Heart right ventricle (tissue), 16 donors: ENCODE data around the gene NAP1L5. TPM values are rescaled to one million over a fixed set of nuclear protein-coding genes. Genes with fewer than 3 reads are reported as not detected.

Source experiments
- ATAC-seq, 8 donors: fragments of 200-7000 bp; cut with Tn5 transposase; one replicate each; pipeline ENCODE4 v1.9.1; 2020; ENCODE audit warnings: mild to moderate bottlenecking in 8 of 8, moderate library complexity in 8 of 8, moderate number of reproducible peaks in 1 of 8
- DNase-seq, 2 donors: peaks; one replicate each; pipeline ENCODE4 v3.0.0-alpha.2; 2020
- H3K27ac ChIP-seq, 10 donors: fragments of 200-600 bp; sonication (generic) in 2 of 10; one replicate each; pipeline versions ENCODE4 v1.5.0 to v1.8.0; 2020 to 2022; ENCODE audit warnings: mild to moderate bottlenecking in 3 of 10
- H3K27me3 ChIP-seq, 7 donors: fragments of 200-600 bp; one replicate each; pipeline ENCODE4 v1.8.0; 2021 to 2022; ENCODE audit warnings: mild to moderate bottlenecking in 2 of 7
- H3K36me3 ChIP-seq, 9 donors: fragments of 200-600 bp; sonication (generic) in 1 of 9; one replicate each; pipeline versions ENCODE4 v1.5.0 to v1.8.0; 2020 to 2022; ENCODE audit warnings: mild to moderate bottlenecking in 2 of 9
- H3K4me1 ChIP-seq, 9 donors: fragments of 200-600 bp; sonication (generic) in 1 of 9; one replicate each; pipeline versions ENCODE4 v1.5.0 to v1.8.0; 2020 to 2022; ENCODE audit warnings: mild to moderate bottlenecking in 4 of 9
- H3K4me3 ChIP-seq, 10 donors: fragments of 200-600 bp; sonication (generic) in 2 of 10; one replicate each; pipeline versions ENCODE4 v1.5.0 to v1.8.0; 2020 to 2022; ENCODE audit warnings: mild to moderate bottlenecking in 7 of 10, moderate library complexity in 2 of 10
- H3K9me3 ChIP-seq, 11 donors: fragments of 200-600 bp in 10 of 11; sonication (generic) in 2 of 11; one replicate each; pipeline versions ENCODE4 v1.5.0 to v1.8.0; 2013 to 2022; ENCODE audit warnings: mild to moderate bottlenecking in 2 of 11, control low read depth in 1 of 11, moderate library complexity in 1 of 11
- WGBS, 2 donors: extraction: QIAGEN DNeasy Blood & Tissue Kit; methylation state at CpG; one replicate each; pipeline ENCODE4 v1.1.7; 2013; ENCODE audit warnings: inconsistent platforms in 1 of 2; 5-methylcytosine and 5-hydroxymethylcytosine counted together
- intact Hi-C, 10 donors: fragments of 100-400 bp; cut with DNase I; formaldehyde crosslinking; loops; one replicate each; pipeline versions ENCODE4 v1.11.1 to v1.14.2; 2022
- polyA plus RNA-seq, 2 donors: library from polyadenylated mRNA; stranded (reverse); fragments of 200-250 nt; gene quantifications; one replicate each; pipeline ENCODE4 v1.2.3, GENCODE V29; 2013
- total RNA-seq, 10 donors: library from RNA; stranded (reverse); fragmentation: NEBNext Ultra II Directional in 3 of 10; extraction: Animal tissue kit (Norgen Biotek cat#: 25700) in 3 of 10; gene quantifications; one replicate each; pipeline versions ENCODE4 v1.2.1 to v1.2.4, GENCODE V29; 2021 to 2023
- TF ChIP-seq, protein P1 (sequence below), 9 donors: fragments of 200-600 bp; sonication (generic) in 2 of 9; IDR thresholded peaks; one replicate each; pipeline versions ENCODE4 v1.5.0 to v1.8.0; 2021 to 2022; ENCODE audit warnings: antibody characterized with exemption in 9 of 9, mild to moderate bottlenecking in 5 of 9, moderate library complexity in 1 of 9
- donor health status: Arrhythmogenic right ventricular cardiomyopathy.
- donor health status: ischemic (EF 13 %, LVEDD 7.1; RV severe dilation, severe dysfunction).
- donor health status: healthy with polysubstance abuse.
- donor health status: DM: no; HTN: yes; CAD: no.
- donor health status: DM: no; HTN: no; CAD: no.
- donor health status: ischemic (EF 25% LVEDD 6.9; RV normal size, moderate dysfunction).
- donor health status: ischemic (EF 25% LVEDD 5.7; RV mildly dilated, moderate dysfunction).
- donor health status: healthy.
- donor health status: DM: yes; HTN: yes; CAD: no.
- donor health status: Ischemic cardiomyopathy.
- donor health status: ischemic (EF 35%, LVEDD 5.7; RV mildly dilated, moderate dysfunction).
- donor health status: nonischemic (EF 11% LVEDD 7.7; RV severe dilation, severe dysfunction).
- donor health status: DM: yes; HTN: yes; CAD: no.
- donor health status: PGD.
- donor health status: ischemic (EF 29% LVEDD 5.4; RV normal size, mild dysfunction).
- donor health status: nonischemic (EF 23%, LVEDD 6.1; RV moderate dilation, normal function).

NAP1L5 gene
- total and polyA plus RNA-seq, 12 donors, result 2.6 to 7.9 (median 6.1) TPM

DNA sequence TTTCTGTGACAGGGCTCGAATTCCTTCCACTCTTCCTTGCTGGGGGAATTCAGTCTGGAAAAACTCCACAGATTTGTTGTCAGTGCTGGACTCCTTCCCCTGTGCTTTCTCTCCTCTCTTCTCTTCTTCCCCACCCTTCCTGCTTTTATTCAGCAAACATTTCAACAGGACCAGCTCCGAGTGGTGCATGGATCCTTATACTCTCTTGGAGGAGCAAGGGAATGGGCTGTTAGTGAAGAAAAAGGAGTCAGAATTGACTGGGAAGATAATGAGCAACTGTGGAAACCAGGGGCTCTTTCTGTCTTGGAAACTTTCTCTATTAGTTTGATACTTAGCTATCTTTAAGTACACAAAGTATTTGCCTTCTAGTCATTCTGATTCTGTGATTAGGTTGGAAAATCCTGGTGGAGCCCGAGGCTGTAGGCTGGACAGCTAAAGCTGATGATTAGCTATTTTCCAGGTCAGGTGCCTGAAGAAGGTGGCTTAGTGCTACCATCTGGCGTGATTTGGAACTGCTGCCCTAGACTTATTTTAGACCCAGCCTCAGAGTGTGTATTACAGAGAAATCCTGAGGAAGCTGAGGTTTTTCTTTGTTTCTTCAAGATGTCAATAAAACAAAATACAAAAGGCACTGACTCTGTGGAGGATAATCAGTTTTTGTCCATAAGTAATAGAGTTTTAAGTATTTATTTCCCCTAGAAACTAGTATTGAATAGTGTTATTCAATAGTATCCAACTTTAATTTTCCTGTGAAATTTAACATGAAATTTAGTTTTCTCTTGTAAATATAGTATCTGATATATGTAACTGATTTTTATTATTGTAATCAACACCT is 38.4 kb downstream of the NAP1L5 start:
- Histone ChIP-seq H3K9me3 (no peaks in the 10 kb centered on the region), H3K27ac (peak overlapping the region in 3 of 10 donors; percentile 28 to 44 (median 28)), H3K4me1 (peaks cover 0 to 12% (median 0%) of the 10 kb centered on the region in 9 donors), H3K36me3 (peaks cover 0 to 97% (median 24%) of the 10 kb centered on the region in 9 donors), H3K27me3 (no peaks in the 10 kb centered on the region), H3K4me3 (no peak overlapping the region)
- peak in 1 of 2 donors; percentile 46 for DNase-seq
- TF ChIP-seq, protein P1, sequence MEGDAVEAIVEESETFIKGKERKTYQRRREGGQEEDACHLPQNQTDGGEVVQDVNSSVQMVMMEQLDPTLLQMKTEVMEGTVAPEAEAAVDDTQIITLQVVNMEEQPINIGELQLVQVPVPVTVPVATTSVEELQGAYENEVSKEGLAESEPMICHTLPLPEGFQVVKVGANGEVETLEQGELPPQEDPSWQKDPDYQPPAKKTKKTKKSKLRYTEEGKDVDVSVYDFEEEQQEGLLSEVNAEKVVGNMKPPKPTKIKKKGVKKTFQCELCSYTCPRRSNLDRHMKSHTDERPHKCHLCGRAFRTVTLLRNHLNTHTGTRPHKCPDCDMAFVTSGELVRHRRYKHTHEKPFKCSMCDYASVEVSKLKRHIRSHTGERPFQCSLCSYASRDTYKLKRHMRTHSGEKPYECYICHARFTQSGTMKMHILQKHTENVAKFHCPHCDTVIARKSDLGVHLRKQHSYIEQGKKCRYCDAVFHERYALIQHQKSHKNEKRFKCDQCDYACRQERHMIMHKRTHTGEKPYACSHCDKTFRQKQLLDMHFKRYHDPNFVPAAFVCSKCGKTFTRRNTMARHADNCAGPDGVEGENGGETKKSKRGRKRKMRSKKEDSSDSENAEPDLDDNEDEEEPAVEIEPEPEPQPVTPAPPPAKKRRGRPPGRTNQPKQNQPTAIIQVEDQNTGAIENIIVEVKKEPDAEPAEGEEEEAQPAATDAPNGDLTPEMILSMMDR (IDR thresholded peaks at IDR 0.05), result peak; percentile 39 to 81 (median 75)
- peak; percentile 87 to 98 (median 96) for ATAC-seq
- 37 to 40% methylated on average over 4 of the region's 4 CpGs for WGBS, 2 donors
- intact Hi-C loops, result loop anchor here in 7 of 10 donors (1.0 to 10.0 kb wide), 4 partner anchors 64 to 120 kb away; partner anchors contain the start of gene HERC3 (in 5 of the 7)

DNA sequence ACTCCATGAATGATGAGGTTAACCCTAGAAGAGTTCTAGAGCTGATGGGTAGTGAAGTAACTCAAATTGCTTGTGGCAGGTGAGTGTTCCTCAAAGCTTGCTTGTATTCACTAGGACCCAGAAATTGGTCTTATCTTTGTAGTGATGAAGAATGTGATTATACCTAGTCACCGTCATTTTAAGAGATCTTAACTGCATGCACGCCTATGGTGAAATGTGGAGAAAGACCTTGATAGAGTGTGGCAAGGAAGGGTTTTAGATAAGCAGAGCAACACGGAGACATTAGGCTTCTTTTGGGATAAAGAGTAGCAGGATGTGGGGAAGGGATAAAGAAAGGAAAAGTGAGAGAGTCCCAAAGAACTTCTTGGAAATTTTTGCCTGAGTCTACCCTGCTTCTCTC is 42.4 kb downstream of the NAP1L5 start:
- TF ChIP-seq, protein P1 (IDR thresholded peaks at IDR 0.05), result no peak
- WGBS, 2 donors, result 77 to 81% methylated on average over 3 of the region's 3 CpGs
- DNase-seq, result no peak
- peaks cover 0 to 83% (median 22%) of the 10 kb centered on the region in 9 donors for H3K36me3 ChIP-seq
- H3K27me3 ChIP-seq, result no peaks in the 10 kb centered on the region
- H3K4me1 ChIP-seq, result peaks cover 0 to 12% (median 1%) of the 10 kb centered on the region in 9 donors
- H3K9me3 ChIP-seq, result no peaks in the 10 kb centered on the region
- intact Hi-C loops, result loop anchor here in 5 of 10 donors (5.0 to 10.0 kb wide), 2 partner anchors 60 to 63 kb away; partner anchors contain the start of gene HERC3 (in 5 of the 5)
- ATAC-seq, result no peak
- no peak overlapping the region for H3K27ac ChIP-seq
- H3K4me3 ChIP-seq, result no peak overlapping the region

- H3K27me3 ChIP-seq, result no peaks in the 10 kb centered on the region
- intact Hi-C loops, result loop anchor here in 1 of 10 donors (10.0 kb wide), 1 partner anchor 59 kb away; the partner anchor contains the start of gene HERC3
- ATAC-seq (no peak), DNase-seq (no peak)
- no peak overlapping the region for H3K4me3 ChIP-seq
- H3K27ac ChIP-seq, result no peak overlapping the region
- TF ChIP-seq, protein P1 (IDR thresholded peaks at IDR 0.05), result no peak
- H3K4me1 ChIP-seq, result peaks cover 0 to 18% (median 13%) of the 10 kb centered on the region in 9 donors
- H3K36me3 ChIP-seq, result peaks cover 0 to 68% (median 21%) of the 10 kb centered on the region in 9 donors
- H3K9me3 ChIP-seq, result no peaks in the 10 kb centered on the region
- WGBS, 2 donors, result 84 to 90% methylated on average over 4 of the region's 4 CpGs
Observed at GRCh38 chr4:88653371-88653946, 44.2 kb downstream of the NAP1L5 start.

DNA sequence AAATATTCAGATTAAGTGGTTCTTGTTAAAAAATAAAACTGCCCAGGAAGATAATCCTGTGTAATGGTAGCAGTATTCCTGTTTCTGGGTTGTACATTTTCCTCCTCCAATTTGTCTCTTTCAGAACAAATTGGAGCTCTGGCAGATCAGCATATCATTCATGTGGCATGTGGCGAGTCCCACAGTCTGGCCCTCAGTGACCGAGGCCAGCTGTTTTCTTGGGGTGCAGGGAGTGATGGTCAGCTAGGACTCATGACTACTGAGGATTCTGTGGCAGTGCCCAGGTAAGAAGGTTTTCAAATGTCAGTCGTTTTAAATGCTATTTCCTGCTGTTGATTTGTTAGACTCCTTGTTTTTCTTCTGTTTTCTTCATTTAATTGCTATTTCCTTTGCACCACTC is 47.9 kb downstream of the NAP1L5 start:
- no peaks in the 10 kb centered on the region for H3K27me3 ChIP-seq
- intact Hi-C loops, result loop anchor here in 2 of 10 donors (5.0 to 10.0 kb wide), 2 partner anchors 55 to 427 kb away; partner anchors contain the start of gene HERC3 (in 1 of the 2)
- TF ChIP-seq, protein P1 (IDR thresholded peaks at IDR 0.05), result no peak
- H3K4me3 ChIP-seq, result no peak overlapping the region
- ATAC-seq, result no peak
- DNase-seq, result no peak
- peaks cover 0 to 31% (median 4%) of the 10 kb centered on the region in 9 donors for H3K36me3 ChIP-seq
- H3K27ac ChIP-seq, result no peak overlapping the region
- H3K4me1 ChIP-seq, result peaks cover 0 to 21% (median 13%) of the 10 kb centered on the region in 9 donors
- no peaks in the 10 kb centered on the region for H3K9me3 ChIP-seq
- 73 to 82% methylated on average over 3 of the region's 3 CpGs for WGBS, 2 donors
